Stimulated activated CD4-positive, alpha-beta T cell treated with anti-CD3 and anti-CD28 coated beads, Interleukin-15, amount 100 ng/mL, for 1 hour (primary cell): ENCODE results near the gene RAB33B.

Source experiments
- DNase-seq, 2 donors: peaks; one replicate each; pipeline ENCODE4 v3.0.0-alpha.2; 2020; ENCODE audit warnings: low read depth in 1 of 2, low spot score in 1 of 2

The RAB33B gene

GRCh38 chr4:139506774-139507173 is 52.9 kb downstream of the RAB33B start:
- no peak for DNase-seq

GRCh38 chr4:139508581-139509237 is 54.8 kb downstream of the RAB33B start:
- no peak for DNase-seq

- DNase-seq: no peak
These were observed 55.9 kb downstream of the RAB33B start for GRCh38 chr4:139509727-139510410.

- no peak for DNase-seq
These were observed 57.4 kb downstream of the RAB33B start for GRCh38 chr4:139511320-139511719.

DNA sequence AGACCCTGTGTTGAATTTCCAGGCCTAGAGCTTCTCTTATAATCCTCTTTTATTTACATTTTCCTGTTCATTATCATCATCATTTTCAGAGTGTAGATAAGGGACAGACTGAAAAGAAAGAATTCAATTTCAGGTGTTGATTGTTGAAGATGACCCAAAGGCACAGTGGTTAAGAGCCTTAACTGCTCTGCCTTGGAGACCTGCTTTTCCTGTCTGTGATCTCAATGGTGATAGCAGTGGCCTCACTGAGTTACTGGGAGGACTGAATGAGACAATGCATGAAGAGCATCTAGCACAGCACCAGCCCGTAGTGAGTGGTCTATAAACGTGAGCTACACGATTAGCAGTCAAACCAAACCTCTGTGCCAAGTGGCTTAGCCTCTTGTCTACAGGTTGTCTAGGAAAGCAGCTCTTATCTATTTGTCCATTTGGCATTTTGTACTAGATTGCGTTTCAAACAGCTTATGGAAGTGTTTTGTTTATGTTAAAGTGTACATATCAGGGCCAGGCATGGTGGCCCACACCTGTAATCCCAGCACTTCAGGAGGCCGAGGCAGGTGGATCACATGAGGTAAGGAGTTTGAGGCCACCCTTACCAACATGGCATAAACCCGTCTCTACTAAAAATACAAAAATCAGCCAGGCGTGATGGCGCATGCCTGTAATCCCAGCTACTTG is 60.6 kb downstream of the RAB33B start:
- DNase-seq: no peak

- no peak for DNase-seq
These were observed 61.6 kb downstream of the RAB33B start for GRCh38 chr4:139515531-139515958.

GRCh38 chr4:139521754-139522401 is 68.0 kb downstream of the RAB33B start:
- DNase-seq: no peak

- no peak for DNase-seq
These were observed 68.5 kb downstream of the RAB33B start for GRCh38 chr4:139522457-139522856.

DNA sequence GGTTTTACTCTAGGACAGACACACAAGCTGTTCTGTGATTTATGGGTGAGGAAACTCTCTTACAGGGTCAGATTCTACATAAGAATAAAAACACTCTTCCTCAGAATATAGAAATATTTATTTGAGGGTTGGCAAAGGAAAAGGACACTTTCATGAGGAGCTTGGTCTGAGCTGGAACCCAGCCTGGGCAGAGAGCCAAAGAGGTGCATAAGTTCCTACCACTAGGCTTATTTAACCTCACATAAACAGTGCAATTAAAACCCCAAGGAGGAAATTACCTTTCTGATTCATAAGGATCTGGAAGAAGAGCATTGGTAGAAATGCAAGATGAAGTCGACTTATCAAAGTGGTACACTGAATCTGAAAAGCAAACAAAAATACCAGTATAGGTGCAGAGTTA is 69.2 kb downstream of the RAB33B start:
- no peak for DNase-seq

DNA sequence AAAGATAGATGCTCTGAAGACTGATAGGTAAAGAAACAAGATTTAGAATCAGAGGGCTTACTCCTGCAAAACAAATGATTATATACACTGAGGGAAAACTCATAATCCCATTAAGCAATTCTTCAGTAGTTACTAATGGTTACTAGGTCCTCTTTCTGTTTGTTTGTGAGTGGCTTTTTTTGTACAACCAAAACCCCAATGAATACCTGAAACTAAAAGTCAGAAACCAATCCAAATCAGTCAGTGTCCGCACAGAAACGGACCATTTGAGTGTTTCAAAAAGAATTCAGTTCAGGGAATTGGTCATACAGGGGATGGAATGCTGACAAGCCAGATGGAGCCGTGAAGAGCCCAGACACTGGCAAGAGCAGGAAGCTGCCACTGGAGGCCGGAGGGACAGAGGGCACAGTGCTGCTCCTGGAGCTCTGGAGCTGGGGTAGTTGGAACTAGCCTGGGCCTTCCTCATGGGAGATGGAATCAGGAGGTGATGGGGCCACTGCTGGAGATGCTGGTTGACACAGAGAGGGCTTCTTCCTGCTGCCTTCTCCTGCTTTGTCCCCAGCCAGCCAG is 70.2 kb downstream of the RAB33B start:
- no peak for DNase-seq

GRCh38 chr4:139525414-139525813 is 71.5 kb downstream of the RAB33B start:
- no peak for DNase-seq
